ENCODE data around the gene TGIF2.
A peak's percentile ranks its signal among the peaks of the same experiment; 100 is the strongest.
"Not testable (repeated sequence)": the region's sequence is repeated elsewhere in the genome, so short reads cannot be mapped to it uniquely, and the experiment has no call there.

Gene TGIF2

GRCh38 chr20:36547186-36548005 is 26.0 kb upstream of the TGIF2 start:
- DNase-seq (ENCODE audit: low read depth), result no peak

GRCh38 chr20:36548006-36548315 is 25.4 kb upstream of the TGIF2 start:
- DNase-seq (ENCODE audit: low read depth), result no peak

GRCh38 chr20:36548704-36549627 is 24.4 kb upstream of the TGIF2 start:
- DNase-seq (ENCODE audit: low read depth), result no peak

GRCh38 chr20:36549628-36549941 is 23.8 kb upstream of the TGIF2 start:
- no peak for DNase-seq (ENCODE audit: low read depth)

GRCh38 chr20:36549942-36550789 is 23.2 kb upstream of the TGIF2 start:
- DNase-seq (ENCODE audit: low read depth), result no peak

GRCh38 chr20:36550790-36551299 is 22.6 kb upstream of the TGIF2 start:
- no peak for DNase-seq (ENCODE audit: low read depth)

GRCh38 chr20:36555248-36555647 is 18.1 kb upstream of the TGIF2 start:
- DNase-seq (ENCODE audit: low read depth), result no peak

GRCh38 chr20:36562724-36563123 is 10.7 kb upstream of the TGIF2 start:
- DNase-seq (ENCODE audit: low read depth), result no peak

GRCh38 chr20:36563374-36563773 is 10.0 kb upstream of the TGIF2 start:
- no peak for DNase-seq (ENCODE audit: low read depth)

GRCh38 chr20:36564078-36564725 is 9.2 kb upstream of the TGIF2 start:
- not testable (repeated sequence) for DNase-seq (ENCODE audit: low read depth)

- DNase-seq (ENCODE audit: low read depth), result not testable (repeated sequence)
These were observed 8.7 kb upstream of the TGIF2 start for GRCh38 chr20:36564726-36565121.

- no peak for DNase-seq (ENCODE audit: low read depth)
These were observed 7.9 kb upstream of the TGIF2 start for GRCh38 chr20:36565520-36565919.

- DNase-seq (ENCODE audit: low read depth), result no peak
These were observed 3.5 kb upstream of the TGIF2 start for GRCh38 chr20:36569847-36570429.

- no peak for DNase-seq (ENCODE audit: low read depth)
These were observed 1.6 kb upstream of the TGIF2 start for GRCh38 chr20:36571564-36572504.

GRCh38 chr20:36572701-36573102 is 695 bp upstream of the TGIF2 start:
- DNase-seq (ENCODE audit: low read depth), result peak; percentile 69

- DNase-seq (ENCODE audit: low read depth), result peak; percentile 22
These were observed 485 bp downstream of the TGIF2 start for GRCh38 chr20:36573798-36574365.

- peak; percentile 67 for DNase-seq (ENCODE audit: low read depth)
These were observed 1.2 kb downstream of the TGIF2 start for GRCh38 chr20:36574366-36575135.

GRCh38 chr20:36576081-36576445 is 2.7 kb downstream of the TGIF2 start:
- DNase-seq (ENCODE audit: low read depth), result no peak

Data from stimulated activated CD4-positive, alpha-beta T cell treated with anti-CD3 and anti-CD28 coated beads, Interleukin-2, amount 100 ng/mL, for 4 hours (primary cell).